ENCODE measurements around the gene SPATA6.
A peak's percentile ranks its signal among the peaks of the same experiment; 100 is the strongest.
"Not testable (repeated sequence)": the region's sequence is repeated elsewhere in the genome, so short reads cannot be mapped to it uniquely, and the experiment has no call there.

SPATA6 gene

GRCh38 chr1:48471691-48472576 is at the start of gene SPATA6:
Gene SPATA6 (minus strand): TSS chr1:48472204. CDS start chr1:48472008, 196 bp downstream.
- DNase-seq (ENCODE audit: low read depth) = peak; percentile 64
- H3K4me3 ChIP-seq (ENCODE audit: low read depth, low read length) = peak within 1 kb of the TSS; percentile 60
- peak; percentile 17; the same call in 1 of the 2 replicates for TF ChIP-seq CTCF (IDR thresholded peaks at IDR 0.05; ENCODE audit: control insufficient read depth, extremely low read depth, insufficient read depth)

- H3K4me3 ChIP-seq (ENCODE audit: low read depth, low read length); DNase-seq (ENCODE audit: low read depth): not testable (repeated sequence)
Measured at GRCh38 chr1:48519896-48520295, 47.9 kb upstream of the SPATA6 start.

- DNase-seq (ENCODE audit: low read depth) = no peak
- H3K4me3 ChIP-seq (ENCODE audit: low read depth, low read length) = no peak overlapping the region
- TF ChIP-seq CTCF (IDR thresholded peaks at IDR 0.05; ENCODE audit: control insufficient read depth, extremely low read depth, insufficient read depth) = no peak
Measured at GRCh38 chr1:48506870-48507269, 34.9 kb upstream of the SPATA6 start.

GRCh38 chr1:48500541-48501450 is 28.8 kb upstream of the SPATA6 start:
- H3K4me3 ChIP-seq (ENCODE audit: low read depth, low read length) = no peak overlapping the region
- DNase-seq (ENCODE audit: low read depth) = no peak
- TF ChIP-seq CTCF (IDR thresholded peaks at IDR 0.05; ENCODE audit: control insufficient read depth, extremely low read depth, insufficient read depth) = no peak

GRCh38 chr1:48499211-48499735 is 27.3 kb upstream of the SPATA6 start:
- no peak overlapping the region for H3K4me3 ChIP-seq (ENCODE audit: low read depth, low read length)
- TF ChIP-seq CTCF (IDR thresholded peaks at IDR 0.05; ENCODE audit: control insufficient read depth, extremely low read depth, insufficient read depth) = no peak

GRCh38 chr1:48498096-48498791 is 26.2 kb upstream of the SPATA6 start:
- DNase-seq (ENCODE audit: low read depth) = peak; percentile 31
- TF ChIP-seq CTCF (IDR thresholded peaks at IDR 0.05; ENCODE audit: control insufficient read depth, extremely low read depth, insufficient read depth) = peak; percentile 92

More at GRCh38 chr1:48499211-48499735, 27.3 kb upstream of the SPATA6 start:
- no peak for DNase-seq (ENCODE audit: low read depth)

More at GRCh38 chr1:48498096-48498791, 26.2 kb upstream of the SPATA6 start:
- no peak overlapping the region for H3K4me3 ChIP-seq (ENCODE audit: low read depth, low read length)
